GM21367 (cell line): ENCODE data around the gene PAX6.

ENCODE experiments used
- ATAC-seq: cut with Tn5 transposase; IDR thresholded peaks from one replicate; pipeline ENCODE4 v1.9.1; 2021; ENCODE audit not compliant: unreplicated experiment

Gene PAX6

GRCh38 chr11:31809541-31809856 is 1.6 kb downstream of the PAX6 start:
- ATAC-seq = no peak

- no peak for ATAC-seq
Measured at GRCh38 chr11:31808721-31809540, 2.2 kb downstream of the PAX6 start.

GRCh38 chr11:31807799-31808667 is 3.1 kb downstream of the PAX6 start:
- ATAC-seq = no peak

GRCh38 chr11:31806928-31807798 is 4.0 kb downstream of the PAX6 start:
- no peak for ATAC-seq

GRCh38 chr11:31806186-31806927 is 4.8 kb downstream of the PAX6 start:
- no peak for ATAC-seq

GRCh38 chr11:31805629-31806185 is 5.4 kb downstream of the PAX6 start:
- no peak for ATAC-seq

- no peak for ATAC-seq
Measured at GRCh38 chr11:31805037-31805628, 6.0 kb downstream of the PAX6 start.

- ATAC-seq = no peak
Measured at GRCh38 chr11:31804312-31805036, 6.6 kb downstream of the PAX6 start.

GRCh38 chr11:31803813-31804311 is 7.3 kb downstream of the PAX6 start:
- ATAC-seq = no peak

- ATAC-seq = no peak
Measured at GRCh38 chr11:31802990-31803812, 7.9 kb downstream of the PAX6 start.

- no peak for ATAC-seq
Measured at GRCh38 chr11:31802609-31802989, 8.5 kb downstream of the PAX6 start.

- no peak for ATAC-seq
Measured at GRCh38 chr11:31802000-31802551, 9.0 kb downstream of the PAX6 start.

GRCh38 chr11:31801298-31801702 is 9.8 kb downstream of the PAX6 start:
- no peak for ATAC-seq

GRCh38 chr11:31800398-31801265 is 10.5 kb downstream of the PAX6 start:
- ATAC-seq = no peak

GRCh38 chr11:31799435-31800397 is 11.4 kb downstream of the PAX6 start:
- ATAC-seq = no peak
